ENCODE measurements around the gene RBP3.

The RBP3 gene

GRCh38 chr10:47332946-47333345 lies 15.2 kb upstream of the RBP3 start:
- Histone ChIP-seq H4K20me1 (ENCODE audit: insufficient read depth, low read length) (no peaks in the 10 kb centered on the region), H2AFZ (ENCODE audit: low read depth, low read length) (no peak overlapping the region), H3K9ac (ENCODE audit: low read length) (no peak overlapping the region), H3K4me1 (ENCODE audit: low read length) (no peaks in the 10 kb centered on the region), H3K79me2 (ENCODE audit: low read length) (no peaks in the 10 kb centered on the region), H3K4me3 (ENCODE audit: low read length) (no peak overlapping the region), H3K27me3 (ENCODE audit: low read depth, low read length) (no peaks in the 10 kb centered on the region; the same call in 1 of the 2 replicates), H3K9me3 (ENCODE audit: insufficient read depth, low read length) (no peaks in the 10 kb centered on the region), H3K4me2 (ENCODE audit: low read length) (no peak overlapping the region), H3K36me3 (replicated peaks; ENCODE audit: low read depth, low read length) (no peaks in the 10 kb centered on the region), H3K27ac (ENCODE audit: low read length) (no peak overlapping the region)
- TF ChIP-seq, protein P1, sequence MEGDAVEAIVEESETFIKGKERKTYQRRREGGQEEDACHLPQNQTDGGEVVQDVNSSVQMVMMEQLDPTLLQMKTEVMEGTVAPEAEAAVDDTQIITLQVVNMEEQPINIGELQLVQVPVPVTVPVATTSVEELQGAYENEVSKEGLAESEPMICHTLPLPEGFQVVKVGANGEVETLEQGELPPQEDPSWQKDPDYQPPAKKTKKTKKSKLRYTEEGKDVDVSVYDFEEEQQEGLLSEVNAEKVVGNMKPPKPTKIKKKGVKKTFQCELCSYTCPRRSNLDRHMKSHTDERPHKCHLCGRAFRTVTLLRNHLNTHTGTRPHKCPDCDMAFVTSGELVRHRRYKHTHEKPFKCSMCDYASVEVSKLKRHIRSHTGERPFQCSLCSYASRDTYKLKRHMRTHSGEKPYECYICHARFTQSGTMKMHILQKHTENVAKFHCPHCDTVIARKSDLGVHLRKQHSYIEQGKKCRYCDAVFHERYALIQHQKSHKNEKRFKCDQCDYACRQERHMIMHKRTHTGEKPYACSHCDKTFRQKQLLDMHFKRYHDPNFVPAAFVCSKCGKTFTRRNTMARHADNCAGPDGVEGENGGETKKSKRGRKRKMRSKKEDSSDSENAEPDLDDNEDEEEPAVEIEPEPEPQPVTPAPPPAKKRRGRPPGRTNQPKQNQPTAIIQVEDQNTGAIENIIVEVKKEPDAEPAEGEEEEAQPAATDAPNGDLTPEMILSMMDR (IDR thresholded peaks at IDR 0.05; ENCODE audit: low read depth, low read length): no peak
- no peak for TF ChIP-seq EZH2phosphoT487 (IDR thresholded peaks at IDR 0.05; ENCODE audit: low read depth)

GRCh38 chr10:47333532-47333931 lies 14.6 kb upstream of the RBP3 start:
- TF ChIP-seq, protein P1 (IDR thresholded peaks at IDR 0.05; ENCODE audit: low read depth, low read length): no peak
- TF ChIP-seq EZH2phosphoT487 (IDR thresholded peaks at IDR 0.05; ENCODE audit: low read depth): no peak
- Histone ChIP-seq H3K4me2 (ENCODE audit: low read length) (no peak overlapping the region), H3K79me2 (ENCODE audit: low read length) (no peaks in the 10 kb centered on the region), H3K27me3 (ENCODE audit: low read depth, low read length) (no peaks in the 10 kb centered on the region; the same call in 1 of the 2 replicates), H4K20me1 (ENCODE audit: insufficient read depth, low read length) (no peaks in the 10 kb centered on the region), H3K36me3 (replicated peaks; ENCODE audit: low read depth, low read length) (no peaks in the 10 kb centered on the region), H3K4me1 (ENCODE audit: low read length) (no peaks in the 10 kb centered on the region), H3K4me3 (ENCODE audit: low read length) (no peak overlapping the region), H3K9me3 (ENCODE audit: insufficient read depth, low read length) (no peaks in the 10 kb centered on the region), H3K9ac (ENCODE audit: low read length) (no peak overlapping the region), H2AFZ (ENCODE audit: low read depth, low read length) (no peak overlapping the region), H3K27ac (ENCODE audit: low read length) (no peak overlapping the region)

GRCh38 chr10:47334466-47335295 lies 13.5 kb upstream of the RBP3 start:
- Histone ChIP-seq H3K9ac (ENCODE audit: low read length) (no peak overlapping the region), H2AFZ (ENCODE audit: low read depth, low read length) (no peak overlapping the region), H3K4me1 (ENCODE audit: low read length) (no peaks in the 10 kb centered on the region), H3K27me3 (ENCODE audit: low read depth, low read length) (no peaks in the 10 kb centered on the region; the same call in 1 of the 2 replicates), H3K27ac (ENCODE audit: low read length) (no peak overlapping the region), H3K9me3 (ENCODE audit: insufficient read depth, low read length) (no peaks in the 10 kb centered on the region), H3K36me3 (replicated peaks; ENCODE audit: low read depth, low read length) (no peaks in the 10 kb centered on the region), H4K20me1 (ENCODE audit: insufficient read depth, low read length) (no peaks in the 10 kb centered on the region), H3K4me3 (ENCODE audit: low read length) (no peak overlapping the region), H3K79me2 (ENCODE audit: low read length) (no peaks in the 10 kb centered on the region), H3K4me2 (ENCODE audit: low read length) (no peak overlapping the region)
- no peak for TF ChIP-seq EZH2phosphoT487 (IDR thresholded peaks at IDR 0.05; ENCODE audit: low read depth)
- TF ChIP-seq, protein P1 (IDR thresholded peaks at IDR 0.05; ENCODE audit: low read depth, low read length): no peak

DNA sequence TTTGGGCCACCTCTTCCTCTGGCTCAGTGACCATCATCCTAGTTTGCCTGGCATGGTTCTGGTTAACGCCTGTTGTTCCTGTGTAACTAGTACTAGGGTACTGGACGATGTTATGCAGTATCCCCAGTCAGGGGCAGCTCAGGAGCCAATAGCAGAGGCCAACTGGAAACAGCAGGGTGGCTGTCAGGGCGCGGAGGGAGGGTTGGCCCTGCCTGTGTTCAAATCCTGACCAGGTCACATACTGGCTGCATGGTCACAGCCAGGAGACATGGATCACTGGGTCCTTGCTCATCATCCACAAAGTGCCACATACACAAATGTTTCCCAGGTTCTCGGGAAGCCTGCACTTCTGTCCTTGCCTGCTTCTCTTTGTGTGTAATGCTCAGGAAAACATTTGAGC lies 12.3 kb upstream of the RBP3 start:
- H3K27ac ChIP-seq (ENCODE audit: low read length): no peak overlapping the region
- no peaks in the 10 kb centered on the region for H3K9me3 ChIP-seq (ENCODE audit: insufficient read depth, low read length)
- H3K9ac ChIP-seq (ENCODE audit: low read length): no peak overlapping the region
- no peak for TF ChIP-seq EZH2phosphoT487 (IDR thresholded peaks at IDR 0.05; ENCODE audit: low read depth)
- TF ChIP-seq, protein P1 (IDR thresholded peaks at IDR 0.05; ENCODE audit: low read depth, low read length): no peak
- H3K4me3 ChIP-seq (ENCODE audit: low read length): no peak overlapping the region
- no peaks in the 10 kb centered on the region for H4K20me1 ChIP-seq (ENCODE audit: insufficient read depth, low read length)
- H3K4me1 ChIP-seq (ENCODE audit: low read length): no peaks in the 10 kb centered on the region
- H3K4me2 ChIP-seq (ENCODE audit: low read length): no peak overlapping the region
- no peaks in the 10 kb centered on the region; the same call in 1 of the 2 replicates for H3K27me3 ChIP-seq (ENCODE audit: low read depth, low read length)
- H3K36me3 ChIP-seq (replicated peaks; ENCODE audit: low read depth, low read length): no peaks in the 10 kb centered on the region
- H3K79me2 ChIP-seq (ENCODE audit: low read length): no peaks in the 10 kb centered on the region
- H2AFZ ChIP-seq (ENCODE audit: low read depth, low read length): no peak overlapping the region
